OCI-LY1 (cell line): ENCODE results near the gene SPO11.

ENCODE experiments used
- H2AFZ ChIP-seq: fragments of 200-600 bp; sonication (generic), shearing (Covaris generic); 2 replicates; pipeline ENCODE4 v1.6.0; 2014; ENCODE audit warnings: antibody characterized with exemption, mild to moderate bottlenecking, low read length
- H3F3A ChIP-seq: fragments of 200-600 bp; sonication (generic), shearing (Covaris generic); 2 replicates; pipeline ENCODE4 v1.6.0; 2014; ENCODE audit warnings: mild to moderate bottlenecking, antibody characterized with exemption, low read length, moderate library complexity; ENCODE audit not compliant: insufficient read depth
- H3K27ac ChIP-seq: fragments of 200-600 bp; sonication (generic); 2 replicates; pipeline ENCODE4 v1.5.1; 2014; ENCODE audit warnings: low read length, mixed run types, mild to moderate bottlenecking, low read depth; ENCODE audit not compliant: poor library complexity, severe bottlenecking
- H3K27me3 ChIP-seq: fragments of 200-600 bp; sonication (generic); 2 replicates; pipeline ENCODE4 v1.6.0; 2014; ENCODE audit warnings: antibody characterized with exemption, mild to moderate bottlenecking, low read length, moderate library complexity; ENCODE audit not compliant: insufficient read depth
- H3K36me3 ChIP-seq: fragments of 200-600 bp; sonication (generic); 2 replicates; pipeline ENCODE4 v1.6.1; 2014; ENCODE audit warnings: mild to moderate bottlenecking, antibody characterized with exemption, low read length, moderate library complexity, mixed read lengths; ENCODE audit not compliant: insufficient read depth
- H3K4me1 ChIP-seq: fragments of 200-600 bp; sonication (generic); 2 replicates; pipeline ENCODE4 v1.5.1; 2014; ENCODE audit warnings: mild to moderate bottlenecking, low read length, moderate library complexity; ENCODE audit not compliant: insufficient read depth, severe bottlenecking
- H3K4me2 ChIP-seq: fragments of 200-600 bp; sonication (generic), shearing (Covaris generic); 2 replicates; pipeline ENCODE4 v1.6.1; 2014; ENCODE audit warnings: low read length
- H3K4me3 ChIP-seq: fragments of 200-600 bp; sonication (generic); 2 replicates; pipeline ENCODE4 v1.5.1; 2014; ENCODE audit warnings: low read length, low read depth, mild to moderate bottlenecking, mixed read lengths; ENCODE audit not compliant: poor library complexity, severe bottlenecking
- H3K79me2 ChIP-seq: fragments of 200-600 bp; shearing (Covaris generic); 2 replicates; pipeline ENCODE4 v1.6.1; 2016; ENCODE audit warnings: mixed run types, low read length, mixed read lengths; ENCODE audit not compliant: insufficient read depth
- H3K9ac ChIP-seq: fragments of 200-600 bp; sonication (generic), shearing (Covaris generic); 2 replicates; pipeline ENCODE4 v1.6.1; 2014; ENCODE audit warnings: mild to moderate bottlenecking, low read length, mixed read lengths
- H3K9me2 ChIP-seq: fragments of 200-600 bp; sonication (generic), shearing (Covaris generic); 2 replicates; pipeline ENCODE4 v1.6.1; 2014; ENCODE audit warnings: low read depth, mild to moderate bottlenecking, low read length, mixed read lengths
- H3K9me3 ChIP-seq: fragments of 200-600 bp; shearing (Covaris generic); 2 replicates; pipeline ENCODE4 v1.6.1; 2014; ENCODE audit warnings: low read length, mixed read lengths
- H4K20me1 ChIP-seq: fragments of 200-600 bp; sonication (generic), shearing (Covaris generic); 2 replicates; pipeline ENCODE4 v1.6.0; 2016; ENCODE audit warnings: mild to moderate bottlenecking, low read length; ENCODE audit not compliant: insufficient read depth
- EZH2 ChIP-seq: fragments of 200-600 bp; sonication (generic), shearing (Covaris generic); IDR thresholded peaks from 2 replicates; pipeline ENCODE4 v1.8.0; 2017; ENCODE audit warnings: borderline replicate concordance, mixed run types, mild to moderate bottlenecking, antibody characterized with exemption, low read length, moderate library complexity, mixed read lengths
- TF ChIP-seq, protein P1 (sequence below): fragments of 200-600 bp; sonication (generic), shearing (Covaris generic); IDR thresholded peaks from 2 replicates; pipeline ENCODE4 v1.5.1; 2017; ENCODE audit warnings: mild to moderate bottlenecking, antibody characterized with exemption, low read length, moderate library complexity, mixed read lengths

SPO11 gene

DNA sequence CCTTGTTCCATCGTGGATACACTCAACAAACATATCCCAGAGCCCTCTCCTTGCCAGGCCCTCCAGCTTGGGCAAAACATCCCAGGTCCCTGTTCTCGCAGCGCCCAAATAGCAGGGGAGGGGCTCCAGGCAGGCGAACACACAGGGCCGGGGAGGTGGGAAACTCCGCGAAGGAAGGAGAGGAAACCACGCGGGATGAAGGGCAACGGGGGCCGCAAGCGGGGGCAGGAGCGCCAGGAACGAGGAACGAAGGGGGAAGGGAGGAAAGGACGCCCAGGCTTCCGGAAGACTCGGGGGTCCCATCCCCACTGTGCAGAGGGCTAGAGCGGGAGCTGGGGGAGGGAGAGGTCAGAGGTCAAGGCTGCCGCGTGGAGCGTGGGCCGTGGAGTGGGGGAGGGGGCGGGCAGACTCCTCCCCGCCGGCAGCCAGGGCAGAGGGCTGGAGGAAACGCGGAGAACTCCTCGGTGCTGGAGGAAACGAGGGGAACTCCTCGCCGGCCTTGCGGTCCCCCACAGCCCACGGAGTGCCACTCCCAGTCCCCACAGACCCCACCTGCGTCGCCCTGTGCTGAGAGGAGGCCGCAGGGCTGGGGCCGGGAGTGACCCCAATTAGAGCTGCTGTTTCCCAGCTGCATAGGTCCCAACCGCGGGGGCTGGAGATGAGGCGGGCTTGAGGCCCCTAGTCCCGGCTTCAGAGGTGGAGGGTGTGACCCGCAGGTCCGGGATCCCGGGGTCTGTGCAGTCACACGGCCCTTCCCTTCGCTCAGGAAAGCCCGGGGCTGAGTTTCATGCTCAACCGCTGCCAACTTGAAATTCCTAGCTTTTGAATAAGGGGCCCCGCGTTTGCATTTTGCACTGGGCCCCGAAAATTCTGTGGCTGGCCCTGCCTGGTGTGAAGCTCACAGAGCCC is 60.3 kb downstream of the SPO11 start:
- Histone ChIP-seq H3K9me2 (no peaks in the 10 kb centered on the region), H2AFZ (no peak overlapping the region), H3K9me3 (no peaks in the 10 kb centered on the region), H3K36me3 (peaks cover 30% of the 10 kb centered on the region), H3F3A (peaks cover 5% of the 10 kb centered on the region; the same call in 1 of the 2 replicates), H3K4me1 (peaks cover 63% of the 10 kb centered on the region), H3K4me2 (peak overlapping the region; percentile 80), H3K9ac (peak overlapping the region; percentile 84), H3K79me2 (peaks cover 27% of the 10 kb centered on the region), H3K27me3 (no peaks in the 10 kb centered on the region), H4K20me1 (no peaks in the 10 kb centered on the region), H3K4me3 (peak overlapping the region; percentile 55), H3K27ac (peak overlapping the region; percentile 99)
- TF ChIP-seq, protein P1, sequence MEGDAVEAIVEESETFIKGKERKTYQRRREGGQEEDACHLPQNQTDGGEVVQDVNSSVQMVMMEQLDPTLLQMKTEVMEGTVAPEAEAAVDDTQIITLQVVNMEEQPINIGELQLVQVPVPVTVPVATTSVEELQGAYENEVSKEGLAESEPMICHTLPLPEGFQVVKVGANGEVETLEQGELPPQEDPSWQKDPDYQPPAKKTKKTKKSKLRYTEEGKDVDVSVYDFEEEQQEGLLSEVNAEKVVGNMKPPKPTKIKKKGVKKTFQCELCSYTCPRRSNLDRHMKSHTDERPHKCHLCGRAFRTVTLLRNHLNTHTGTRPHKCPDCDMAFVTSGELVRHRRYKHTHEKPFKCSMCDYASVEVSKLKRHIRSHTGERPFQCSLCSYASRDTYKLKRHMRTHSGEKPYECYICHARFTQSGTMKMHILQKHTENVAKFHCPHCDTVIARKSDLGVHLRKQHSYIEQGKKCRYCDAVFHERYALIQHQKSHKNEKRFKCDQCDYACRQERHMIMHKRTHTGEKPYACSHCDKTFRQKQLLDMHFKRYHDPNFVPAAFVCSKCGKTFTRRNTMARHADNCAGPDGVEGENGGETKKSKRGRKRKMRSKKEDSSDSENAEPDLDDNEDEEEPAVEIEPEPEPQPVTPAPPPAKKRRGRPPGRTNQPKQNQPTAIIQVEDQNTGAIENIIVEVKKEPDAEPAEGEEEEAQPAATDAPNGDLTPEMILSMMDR = no peak

DNA sequence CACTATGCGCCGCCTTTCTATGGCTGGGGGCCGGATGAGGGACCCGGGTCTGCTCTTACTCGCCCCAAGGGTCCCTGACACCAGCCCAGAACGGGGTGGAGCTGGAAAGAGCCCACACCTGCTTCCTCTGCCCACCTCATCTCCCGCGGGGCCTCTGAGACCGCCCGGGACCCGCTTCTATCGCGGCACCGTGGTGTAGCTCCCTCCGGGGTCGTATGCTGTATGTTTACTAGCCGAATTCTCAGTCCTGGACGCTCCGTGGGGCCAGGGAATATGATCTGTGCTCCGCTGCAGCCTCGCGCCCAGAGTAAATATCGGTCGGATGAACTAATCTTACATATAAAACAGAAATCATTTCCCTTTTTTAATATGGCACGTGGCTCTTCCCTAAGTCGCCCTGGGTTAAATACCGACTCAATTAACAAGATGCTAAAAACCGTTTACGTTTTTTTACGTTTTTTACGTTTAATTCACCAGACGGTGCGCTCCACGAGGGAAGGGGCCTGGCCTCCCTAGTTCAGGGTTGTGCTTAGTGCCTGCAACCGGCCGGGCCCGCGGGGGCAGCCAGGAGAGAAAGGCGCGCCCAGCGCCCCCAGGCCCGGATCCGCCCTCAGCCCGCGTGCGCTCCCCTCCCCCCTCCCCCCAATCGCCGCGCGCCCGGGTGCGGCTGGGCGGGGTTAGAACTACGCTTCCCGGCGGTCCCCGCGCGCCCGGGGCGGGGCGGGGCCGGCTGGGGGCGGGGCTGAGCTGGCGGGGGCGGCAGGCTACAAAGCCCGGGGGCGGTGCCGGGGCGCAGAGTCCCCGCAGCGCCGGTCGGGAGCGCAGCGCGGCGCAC is 61.2 kb downstream of the SPO11 start, which contains the start of gene RBM38:
Gene RBM38, plus strand, starts transcription at position 793 of the 835 bp plus-strand sequence. CDS start 186 bp downstream, outside the sequence.
- Histone ChIP-seq H3K79me2 (peaks cover 28% of the 10 kb centered on the region), H3K27ac (peak within 1 kb of the TSS; percentile 99)

More for the DNA sequence above, 61.2 kb downstream of the SPO11 start, which contains the start of gene RBM38:
- Histone ChIP-seq H3K9me2 (no peaks in the 10 kb centered on the region), H2AFZ (no peak within 1 kb of the TSS), H3K4me1 (peaks cover 70% of the 10 kb centered on the region), H3K9ac (peak within 1 kb of the TSS; percentile 84), H3F3A (peaks cover 5% of the 10 kb centered on the region; the same call in 1 of the 2 replicates), H3K9me3 (no peaks in the 10 kb centered on the region), H3K27me3 (no peaks in the 10 kb centered on the region), H3K4me3 (peak within 1 kb of the TSS; percentile 74), H4K20me1 (no peaks in the 10 kb centered on the region), H3K36me3 (peaks cover 39% of the 10 kb centered on the region), H3K4me2 (peak within 1 kb of the TSS; percentile 95)
- TF ChIP-seq, protein P1 = 0 out of 2 replicates have a peak, but pooled peaks have one; percentile 7
- TF ChIP-seq EZH2 = no peak
